ENCODE results near the gene MYL7. TPM values are rescaled to one million over a fixed set of nuclear protein-coding genes. Genes with fewer than 3 reads are reported as not detected.

Gene MYL7
- total and polyA plus RNA-seq, 2 experiments from 2014 or later = 4.8 TPM; not detected in 1

DNA sequence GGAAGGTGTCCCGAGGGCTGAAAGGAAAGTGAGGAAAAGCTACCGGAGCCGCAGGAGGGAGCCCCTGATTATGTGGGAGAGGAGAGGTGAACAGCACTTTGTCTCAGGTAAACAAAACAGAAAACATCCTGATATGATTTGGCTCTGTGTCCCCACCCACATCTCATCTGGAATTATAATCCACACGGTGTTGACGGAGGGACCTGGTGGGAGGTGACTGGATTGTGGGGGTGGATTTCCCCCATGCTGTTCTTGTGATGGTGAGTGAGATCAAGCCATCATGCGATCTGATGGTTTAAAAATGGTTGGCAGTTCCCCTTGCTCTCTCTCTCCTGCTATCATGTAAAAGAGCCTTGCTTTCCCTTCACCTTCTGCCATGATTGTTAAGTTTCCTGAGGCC, 20.7 kb downstream of the MYL7 start:
- H4K20me1 ChIP-seq (replicated peaks; ENCODE audit: insufficient read depth) = peaks cover 3% of the 10 kb centered on the region
- no peak overlapping the region for H2AFZ ChIP-seq
- peaks cover 12% of the 10 kb centered on the region for H3K27me3 ChIP-seq (ENCODE audit: insufficient read depth)
- H3K27ac Mint-ChIP-seq = no peak overlapping the region
- peaks cover 56% of the 10 kb centered on the region for H3K36me3 Mint-ChIP-seq (ENCODE audit: low read depth)
- no peaks in the 10 kb centered on the region; the same call in 2 of the 3 replicates for H3K9me3 Mint-ChIP-seq
- ATAC-seq = no peak
- peaks cover 12% of the 10 kb centered on the region; the same call in 1 of the 2 replicates for H3K36me3 ChIP-seq (ENCODE audit: insufficient read depth)
- no peak overlapping the region for H3K4me3 Mint-ChIP-seq
- H3K4me2 ChIP-seq = no peak overlapping the region
- no peak overlapping the region for H3K4me3 ChIP-seq
- H3K9me2 ChIP-seq (ENCODE audit: insufficient read depth) = no peaks in the 10 kb centered on the region
- H3K4me1 Mint-ChIP-seq = peaks cover 11% of the 10 kb centered on the region
- TF ChIP-seq, protein P1, sequence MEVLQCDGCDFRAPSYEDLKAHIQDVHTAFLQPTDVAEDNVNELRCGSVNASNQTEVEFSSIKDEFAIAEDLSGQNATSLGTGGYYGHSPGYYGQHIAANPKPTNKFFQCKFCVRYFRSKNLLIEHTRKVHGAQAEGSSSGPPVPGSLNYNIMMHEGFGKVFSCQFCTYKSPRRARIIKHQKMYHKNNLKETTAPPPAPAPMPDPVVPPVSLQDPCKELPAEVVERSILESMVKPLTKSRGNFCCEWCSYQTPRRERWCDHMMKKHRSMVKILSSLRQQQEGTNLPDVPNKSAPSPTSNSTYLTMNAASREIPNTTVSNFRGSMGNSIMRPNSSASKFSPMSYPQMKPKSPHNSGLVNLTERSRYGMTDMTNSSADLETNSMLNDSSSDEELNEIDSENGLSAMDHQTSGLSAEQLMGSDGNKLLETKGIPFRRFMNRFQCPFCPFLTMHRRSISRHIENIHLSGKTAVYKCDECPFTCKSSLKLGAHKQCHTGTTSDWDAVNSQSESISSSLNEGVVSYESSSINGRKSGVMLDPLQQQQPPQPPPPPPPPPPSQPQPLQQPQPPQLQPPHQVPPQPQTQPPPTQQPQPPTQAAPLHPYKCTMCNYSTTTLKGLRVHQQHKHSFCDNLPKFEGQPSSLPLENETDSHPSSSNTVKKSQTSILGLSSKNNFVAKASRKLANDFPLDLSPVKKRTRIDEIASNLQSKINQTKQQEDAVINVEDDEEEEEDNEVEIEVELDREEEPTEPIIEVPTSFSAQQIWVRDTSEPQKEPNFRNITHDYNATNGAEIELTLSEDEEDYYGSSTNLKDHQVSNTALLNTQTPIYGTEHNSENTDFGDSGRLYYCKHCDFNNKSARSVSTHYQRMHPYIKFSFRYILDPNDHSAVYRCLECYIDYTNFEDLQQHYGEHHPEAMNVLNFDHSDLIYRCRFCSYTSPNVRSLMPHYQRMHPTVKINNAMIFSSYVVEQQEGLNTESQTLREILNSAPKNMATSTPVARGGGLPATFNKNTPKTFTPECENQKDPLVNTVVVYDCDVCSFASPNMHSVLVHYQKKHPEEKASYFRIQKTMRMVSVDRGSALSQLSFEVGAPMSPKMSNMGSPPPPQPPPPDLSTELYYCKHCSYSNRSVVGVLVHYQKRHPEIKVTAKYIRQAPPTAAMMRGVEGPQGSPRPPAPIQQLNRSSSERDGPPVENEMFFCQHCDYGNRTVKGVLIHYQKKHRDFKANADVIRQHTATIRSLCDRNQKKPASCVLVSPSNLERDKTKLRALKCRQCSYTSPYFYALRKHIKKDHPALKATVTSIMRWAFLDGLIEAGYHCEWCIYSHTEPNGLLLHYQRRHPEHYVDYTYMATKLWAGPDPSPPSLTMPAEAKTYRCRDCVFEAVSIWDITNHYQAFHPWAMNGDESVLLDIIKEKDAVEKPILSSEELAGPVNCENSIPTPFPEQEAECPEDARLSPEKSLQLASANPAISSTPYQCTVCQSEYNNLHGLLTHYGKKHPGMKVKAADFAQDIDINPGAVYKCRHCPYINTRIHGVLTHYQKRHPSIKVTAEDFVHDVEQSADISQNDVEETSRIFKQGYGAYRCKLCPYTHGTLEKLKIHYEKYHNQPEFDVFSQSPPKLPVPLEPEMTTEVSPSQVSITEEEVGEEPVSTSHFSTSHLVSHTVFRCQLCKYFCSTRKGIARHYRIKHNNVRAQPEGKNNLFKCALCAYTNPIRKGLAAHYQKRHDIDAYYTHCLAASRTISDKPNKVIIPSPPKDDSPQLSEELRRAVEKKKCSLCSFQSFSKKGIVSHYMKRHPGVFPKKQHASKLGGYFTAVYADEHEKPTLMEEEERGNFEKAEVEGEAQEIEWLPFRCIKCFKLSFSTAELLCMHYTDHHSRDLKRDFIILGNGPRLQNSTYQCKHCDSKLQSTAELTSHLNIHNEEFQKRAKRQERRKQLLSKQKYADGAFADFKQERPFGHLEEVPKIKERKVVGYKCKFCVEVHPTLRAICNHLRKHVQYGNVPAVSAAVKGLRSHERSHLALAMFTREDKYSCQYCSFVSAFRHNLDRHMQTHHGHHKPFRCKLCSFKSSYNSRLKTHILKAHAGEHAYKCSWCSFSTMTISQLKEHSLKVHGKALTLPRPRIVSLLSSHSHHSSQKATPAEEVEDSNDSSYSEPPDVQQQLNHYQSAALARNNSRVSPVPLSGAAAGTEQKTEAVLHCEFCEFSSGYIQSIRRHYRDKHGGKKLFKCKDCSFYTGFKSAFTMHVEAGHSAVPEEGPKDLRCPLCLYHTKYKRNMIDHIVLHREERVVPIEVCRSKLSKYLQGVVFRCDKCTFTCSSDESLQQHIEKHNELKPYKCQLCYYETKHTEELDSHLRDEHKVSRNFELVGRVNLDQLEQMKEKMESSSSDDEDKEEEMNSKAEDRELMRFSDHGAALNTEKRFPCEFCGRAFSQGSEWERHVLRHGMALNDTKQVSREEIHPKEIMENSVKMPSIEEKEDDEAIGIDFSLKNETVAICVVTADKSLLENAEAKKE (CRISPR knock-in tag; IDR thresholded peaks at IDR 0.05) = no peak
- TF ChIP-seq, protein P2, sequence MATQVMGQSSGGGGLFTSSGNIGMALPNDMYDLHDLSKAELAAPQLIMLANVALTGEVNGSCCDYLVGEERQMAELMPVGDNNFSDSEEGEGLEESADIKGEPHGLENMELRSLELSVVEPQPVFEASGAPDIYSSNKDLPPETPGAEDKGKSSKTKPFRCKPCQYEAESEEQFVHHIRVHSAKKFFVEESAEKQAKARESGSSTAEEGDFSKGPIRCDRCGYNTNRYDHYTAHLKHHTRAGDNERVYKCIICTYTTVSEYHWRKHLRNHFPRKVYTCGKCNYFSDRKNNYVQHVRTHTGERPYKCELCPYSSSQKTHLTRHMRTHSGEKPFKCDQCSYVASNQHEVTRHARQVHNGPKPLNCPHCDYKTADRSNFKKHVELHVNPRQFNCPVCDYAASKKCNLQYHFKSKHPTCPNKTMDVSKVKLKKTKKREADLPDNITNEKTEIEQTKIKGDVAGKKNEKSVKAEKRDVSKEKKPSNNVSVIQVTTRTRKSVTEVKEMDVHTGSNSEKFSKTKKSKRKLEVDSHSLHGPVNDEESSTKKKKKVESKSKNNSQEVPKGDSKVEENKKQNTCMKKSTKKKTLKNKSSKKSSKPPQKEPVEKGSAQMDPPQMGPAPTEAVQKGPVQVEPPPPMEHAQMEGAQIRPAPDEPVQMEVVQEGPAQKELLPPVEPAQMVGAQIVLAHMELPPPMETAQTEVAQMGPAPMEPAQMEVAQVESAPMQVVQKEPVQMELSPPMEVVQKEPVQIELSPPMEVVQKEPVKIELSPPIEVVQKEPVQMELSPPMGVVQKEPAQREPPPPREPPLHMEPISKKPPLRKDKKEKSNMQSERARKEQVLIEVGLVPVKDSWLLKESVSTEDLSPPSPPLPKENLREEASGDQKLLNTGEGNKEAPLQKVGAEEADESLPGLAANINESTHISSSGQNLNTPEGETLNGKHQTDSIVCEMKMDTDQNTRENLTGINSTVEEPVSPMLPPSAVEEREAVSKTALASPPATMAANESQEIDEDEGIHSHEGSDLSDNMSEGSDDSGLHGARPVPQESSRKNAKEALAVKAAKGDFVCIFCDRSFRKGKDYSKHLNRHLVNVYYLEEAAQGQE (IDR thresholded peaks at IDR 0.05; ENCODE audit: unreplicated experiment) = no peak
- TF ChIP-seq, protein P3, sequence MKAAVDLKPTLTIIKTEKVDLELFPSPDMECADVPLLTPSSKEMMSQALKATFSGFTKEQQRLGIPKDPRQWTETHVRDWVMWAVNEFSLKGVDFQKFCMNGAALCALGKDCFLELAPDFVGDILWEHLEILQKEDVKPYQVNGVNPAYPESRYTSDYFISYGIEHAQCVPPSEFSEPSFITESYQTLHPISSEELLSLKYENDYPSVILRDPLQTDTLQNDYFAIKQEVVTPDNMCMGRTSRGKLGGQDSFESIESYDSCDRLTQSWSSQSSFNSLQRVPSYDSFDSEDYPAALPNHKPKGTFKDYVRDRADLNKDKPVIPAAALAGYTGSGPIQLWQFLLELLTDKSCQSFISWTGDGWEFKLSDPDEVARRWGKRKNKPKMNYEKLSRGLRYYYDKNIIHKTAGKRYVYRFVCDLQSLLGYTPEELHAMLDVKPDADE (IDR thresholded peaks at IDR 0.05) = no peak
- TF ChIP-seq EZH2 (IDR thresholded peaks at IDR 0.05; ENCODE audit: low read depth, unreplicated experiment) (no peak), STAT1 (IDR thresholded peaks at IDR 0.05; ENCODE audit: unreplicated experiment) (no peak), CREB1 (CRISPR knock-in tag; IDR thresholded peaks at IDR 0.05; ENCODE audit: low read depth) (no peak), EZH2phosphoT487 (IDR thresholded peaks at IDR 0.05; ENCODE audit: unreplicated experiment) (no peak), ZNF331 (CRISPR knock-in tag; IDR thresholded peaks at IDR 0.05; ENCODE audit: low read depth) (no peak), JUNB (IDR thresholded peaks at IDR 0.05; ENCODE audit: unreplicated experiment) (no peak), NANOG (IDR thresholded peaks at IDR 0.05; ENCODE audit: borderline replicate concordance) (no peak), POLR2AphosphoS5 (IDR thresholded peaks at IDR 0.05; ENCODE audit: low read depth) (no peak), ZNF114 (CRISPR knock-in tag; IDR thresholded peaks at IDR 0.05) (no peak)
- TF ChIP-seq, protein P4, sequence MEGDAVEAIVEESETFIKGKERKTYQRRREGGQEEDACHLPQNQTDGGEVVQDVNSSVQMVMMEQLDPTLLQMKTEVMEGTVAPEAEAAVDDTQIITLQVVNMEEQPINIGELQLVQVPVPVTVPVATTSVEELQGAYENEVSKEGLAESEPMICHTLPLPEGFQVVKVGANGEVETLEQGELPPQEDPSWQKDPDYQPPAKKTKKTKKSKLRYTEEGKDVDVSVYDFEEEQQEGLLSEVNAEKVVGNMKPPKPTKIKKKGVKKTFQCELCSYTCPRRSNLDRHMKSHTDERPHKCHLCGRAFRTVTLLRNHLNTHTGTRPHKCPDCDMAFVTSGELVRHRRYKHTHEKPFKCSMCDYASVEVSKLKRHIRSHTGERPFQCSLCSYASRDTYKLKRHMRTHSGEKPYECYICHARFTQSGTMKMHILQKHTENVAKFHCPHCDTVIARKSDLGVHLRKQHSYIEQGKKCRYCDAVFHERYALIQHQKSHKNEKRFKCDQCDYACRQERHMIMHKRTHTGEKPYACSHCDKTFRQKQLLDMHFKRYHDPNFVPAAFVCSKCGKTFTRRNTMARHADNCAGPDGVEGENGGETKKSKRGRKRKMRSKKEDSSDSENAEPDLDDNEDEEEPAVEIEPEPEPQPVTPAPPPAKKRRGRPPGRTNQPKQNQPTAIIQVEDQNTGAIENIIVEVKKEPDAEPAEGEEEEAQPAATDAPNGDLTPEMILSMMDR (conservative IDR thresholded peaks at IDR 0.05; ENCODE audit: low read depth in 2 of 2) = no peak
- peaks cover 15% of the 10 kb centered on the region; the same call in 1 of the 2 replicates for H3K4me1 ChIP-seq (ENCODE audit: insufficient read depth)
- DNase-seq (ENCODE audit: low spot score) = no peak
- H3K27ac ChIP-seq (ENCODE audit: low read depth) = no peak overlapping the region
- peaks cover 9% of the 10 kb centered on the region for H3K27me3 Mint-ChIP-seq (ENCODE audit: insufficient read depth, low read depth, poor library complexity)
- H3K79me2 ChIP-seq (replicated peaks; ENCODE audit: insufficient read depth) = peaks cover 24% of the 10 kb centered on the region
- H3F3A ChIP-seq (replicated peaks; ENCODE audit: low read depth) = no peaks in the 10 kb centered on the region
